GM21825 (cell line): ENCODE measurements around the gene ENDOV.

ENCODE experiments used
- ATAC-seq: cut with Tn5 transposase; IDR thresholded peaks from one replicate; pipeline ENCODE4 v1.9.1; 2021; ENCODE audit warnings: mild to moderate bottlenecking, moderate library complexity; ENCODE audit not compliant: unreplicated experiment

Gene ENDOV

GRCh38 chr17:80430446-80431245 is 15.7 kb downstream of the ENDOV start:
- no peak for ATAC-seq

DNA sequence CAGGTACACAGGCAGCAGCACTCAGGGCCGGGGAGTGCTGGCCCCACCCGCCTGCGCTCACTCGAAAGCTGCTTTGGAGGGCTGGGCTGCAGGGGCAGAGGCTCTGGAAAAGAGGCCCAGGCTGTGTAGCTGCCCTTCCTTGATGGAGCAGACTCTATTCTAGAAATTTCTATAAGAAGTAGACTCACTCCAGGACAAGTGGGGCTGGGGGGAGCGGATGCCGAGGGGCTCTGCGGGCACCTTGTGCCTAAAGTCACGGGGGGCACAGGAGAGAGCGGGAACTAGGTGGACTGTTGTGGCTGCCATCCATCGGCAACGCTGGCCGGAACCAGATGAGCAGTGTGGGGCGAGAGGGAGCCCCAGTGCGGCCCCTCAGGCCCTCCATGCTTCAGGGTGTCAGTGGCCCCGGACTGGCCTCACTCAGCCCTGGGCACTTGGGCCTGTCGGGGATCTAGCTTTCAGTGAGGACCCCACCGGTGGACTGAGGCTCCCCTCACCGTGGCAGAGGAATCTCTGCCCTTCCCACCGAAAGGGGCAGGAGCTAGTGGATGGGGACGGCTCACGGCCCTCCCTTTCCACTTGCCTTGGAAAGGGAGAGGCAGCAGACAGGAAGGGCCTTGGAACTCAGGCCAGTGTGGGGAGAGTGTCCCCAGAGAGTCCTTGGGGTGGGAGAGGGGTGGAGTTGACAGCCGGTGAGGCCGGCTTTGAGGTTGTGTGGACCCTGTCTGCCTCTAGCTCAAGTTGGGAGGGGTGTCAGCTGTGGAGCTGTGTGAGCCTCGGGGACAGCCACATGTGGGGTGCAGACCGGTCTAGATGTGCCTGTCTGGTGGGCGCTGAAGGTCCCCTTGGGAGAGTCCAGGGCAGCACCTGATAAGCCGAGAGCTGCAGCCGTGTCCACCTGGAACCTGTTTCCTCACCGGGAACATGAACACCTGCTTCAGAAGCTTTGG is 16.6 kb downstream of the ENDOV start:
- no peak for ATAC-seq

DNA sequence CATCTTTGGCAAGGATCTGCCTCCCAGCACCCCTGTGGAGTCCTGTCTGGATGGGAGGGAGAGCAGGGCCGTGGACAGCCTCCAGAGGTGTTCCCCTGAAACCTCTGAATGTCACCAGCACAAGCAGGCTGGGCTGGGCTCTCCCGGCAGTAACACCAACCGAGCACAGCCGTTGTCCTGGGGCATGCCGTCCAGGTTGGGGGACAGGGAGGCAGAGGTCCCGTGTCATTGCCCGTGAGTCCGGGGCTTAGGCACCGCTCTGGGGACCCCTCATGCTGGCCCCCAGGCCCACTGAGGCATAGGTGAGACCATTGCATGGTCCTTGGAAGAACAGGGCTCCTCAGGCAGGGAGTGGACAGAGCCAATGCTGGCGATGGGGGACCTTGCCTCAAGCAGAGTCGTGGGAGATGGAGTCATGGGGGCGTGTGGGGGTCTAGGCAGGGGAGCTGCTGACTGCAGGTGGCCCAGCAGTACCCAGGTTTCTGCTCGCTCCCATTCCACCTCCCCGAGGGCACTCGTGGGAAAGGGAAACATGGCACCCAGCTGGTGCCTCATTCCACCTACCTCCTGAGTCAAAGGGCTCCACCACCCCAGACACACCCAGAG is 17.5 kb downstream of the ENDOV start:
- ATAC-seq = no peak

- ATAC-seq = no peak
Observed at GRCh38 chr17:80432961-80433550, 18.1 kb downstream of the ENDOV start.

GRCh38 chr17:80433916-80434666 is 19.1 kb downstream of the ENDOV start:
- no peak for ATAC-seq

DNA sequence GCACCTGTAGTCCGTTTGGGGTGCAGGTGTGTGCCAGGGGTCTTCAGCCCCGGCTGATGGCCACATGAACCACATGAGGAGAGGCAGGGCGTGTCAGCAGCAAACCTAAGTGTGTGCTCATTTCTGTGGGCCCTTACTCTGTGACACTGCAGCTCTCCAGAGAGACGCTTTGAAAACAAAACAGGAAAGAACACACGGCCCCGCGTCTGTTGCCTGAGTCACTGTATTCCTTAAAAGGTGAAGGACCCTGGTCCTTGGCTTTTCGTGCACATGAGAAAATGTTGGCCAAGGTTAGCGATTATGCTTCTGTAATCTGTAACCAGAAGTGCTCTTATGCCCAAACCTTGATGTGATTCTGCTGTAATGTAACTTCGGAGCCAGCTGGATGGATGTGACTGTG is 22.6 kb downstream of the ENDOV start:
- no peak for ATAC-seq

DNA sequence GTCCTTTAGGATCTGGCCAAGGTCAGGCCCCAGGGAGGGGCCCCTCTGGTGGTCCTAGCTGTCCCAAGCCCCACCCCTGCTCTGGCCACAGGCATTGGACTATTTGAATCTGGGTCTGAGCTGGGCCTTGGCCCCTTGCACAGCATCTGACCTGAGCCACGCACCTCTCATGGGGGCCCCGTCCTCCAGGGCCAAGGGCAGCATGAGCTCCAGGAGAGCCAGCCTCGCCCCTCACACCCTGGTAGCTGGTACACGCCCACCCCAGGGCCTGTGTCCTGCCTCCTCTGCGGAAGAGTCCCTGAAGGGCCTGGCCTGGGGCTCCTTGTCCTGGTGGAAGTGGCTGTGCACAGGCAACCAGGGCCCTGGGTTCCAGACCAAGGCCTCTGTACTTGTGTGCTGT is 23.8 kb downstream of the ENDOV start:
- no peak for ATAC-seq

DNA sequence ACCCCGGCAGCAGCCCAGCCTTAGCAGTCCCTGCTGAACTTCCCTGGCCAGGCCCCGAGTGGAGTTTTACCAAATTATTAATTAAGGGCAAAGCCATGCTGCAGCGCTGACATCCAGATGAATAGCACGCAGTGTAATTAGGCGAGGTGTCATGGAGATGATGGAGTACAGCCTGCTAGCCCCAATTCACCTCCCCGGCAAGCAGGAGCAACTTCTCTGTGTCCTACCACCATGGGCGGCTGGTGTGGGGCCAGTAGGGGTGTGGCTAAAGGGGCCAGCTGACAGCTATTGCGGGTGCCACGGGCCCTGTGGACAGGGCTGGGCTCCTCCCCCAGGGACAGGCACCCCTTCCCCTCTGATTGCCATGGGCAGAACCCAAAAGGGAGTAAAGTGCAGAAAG is 24.5 kb downstream of the ENDOV start:
- no peak for ATAC-seq

GRCh38 chr17:80441133-80441578 is 26.2 kb downstream of the ENDOV start:
- no peak for ATAC-seq

- no peak for ATAC-seq
Observed at GRCh38 chr17:80441598-80442322, 26.8 kb downstream of the ENDOV start.

- no peak for ATAC-seq
Observed at GRCh38 chr17:80442323-80442659, 27.3 kb downstream of the ENDOV start.

DNA sequence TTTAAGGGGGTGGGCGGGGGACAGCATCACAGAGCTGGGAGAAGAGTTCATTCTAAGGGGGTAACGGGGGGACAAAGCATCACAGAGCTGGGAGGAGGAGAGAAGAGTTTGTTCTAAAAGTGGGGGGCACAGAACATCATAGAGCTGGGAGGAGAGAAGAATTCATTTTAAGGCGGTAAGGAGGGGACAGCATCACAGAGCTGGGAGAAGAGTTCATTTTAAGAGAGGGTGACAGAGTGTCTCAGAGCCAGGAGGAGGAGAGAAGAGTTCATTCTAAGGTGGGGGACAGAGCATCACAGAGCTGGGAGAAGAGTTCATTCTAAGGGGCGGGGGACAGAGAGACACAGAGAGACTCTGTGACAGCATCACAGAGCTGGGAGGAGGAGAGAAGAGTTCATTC is 27.8 kb downstream of the ENDOV start:
- no peak for ATAC-seq

GRCh38 chr17:80443498-80443897 is 28.5 kb downstream of the ENDOV start:
- ATAC-seq = no peak

DNA sequence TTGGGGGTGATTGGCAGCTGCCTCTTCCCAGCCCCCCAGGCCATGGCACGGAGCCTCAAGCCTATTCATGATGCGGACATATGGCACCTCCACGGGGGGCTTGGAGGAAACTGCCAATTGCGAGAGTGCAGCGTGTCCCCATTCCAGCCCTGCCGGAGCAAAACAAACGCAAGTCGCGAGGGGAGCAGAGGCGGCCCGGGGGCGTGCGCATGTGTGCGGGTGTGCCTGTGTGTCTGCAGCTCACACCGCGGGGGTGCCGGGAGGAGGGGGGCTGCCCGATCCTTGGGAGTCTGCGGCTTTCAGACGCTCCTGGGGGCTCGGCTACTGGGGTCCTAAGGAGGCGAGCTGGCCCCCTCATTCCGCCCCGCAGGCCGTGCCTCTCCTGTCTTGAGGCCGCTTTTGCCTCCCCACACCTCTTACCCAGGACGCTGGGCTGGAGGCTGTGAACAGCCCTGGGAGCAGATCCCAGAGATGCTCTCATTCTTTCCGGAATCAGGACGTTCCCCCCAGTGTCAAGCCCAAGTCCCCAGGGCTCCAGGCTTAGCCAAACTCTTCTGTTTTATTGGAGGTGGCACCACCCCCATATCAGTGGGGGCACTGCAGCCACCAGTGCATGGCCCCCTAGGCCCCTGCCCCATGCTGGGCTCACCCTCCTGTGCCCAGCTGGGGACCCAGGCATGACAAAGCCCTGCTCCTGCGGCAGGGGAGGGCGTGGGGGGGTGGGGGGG is 29.1 kb downstream of the ENDOV start:
- ATAC-seq = no peak

GRCh38 chr17:80444644-80444979 is 29.6 kb downstream of the ENDOV start:
- no peak for ATAC-seq

GRCh38 chr17:80445007-80445725 is 30.2 kb downstream of the ENDOV start:
- no peak for ATAC-seq

DNA sequence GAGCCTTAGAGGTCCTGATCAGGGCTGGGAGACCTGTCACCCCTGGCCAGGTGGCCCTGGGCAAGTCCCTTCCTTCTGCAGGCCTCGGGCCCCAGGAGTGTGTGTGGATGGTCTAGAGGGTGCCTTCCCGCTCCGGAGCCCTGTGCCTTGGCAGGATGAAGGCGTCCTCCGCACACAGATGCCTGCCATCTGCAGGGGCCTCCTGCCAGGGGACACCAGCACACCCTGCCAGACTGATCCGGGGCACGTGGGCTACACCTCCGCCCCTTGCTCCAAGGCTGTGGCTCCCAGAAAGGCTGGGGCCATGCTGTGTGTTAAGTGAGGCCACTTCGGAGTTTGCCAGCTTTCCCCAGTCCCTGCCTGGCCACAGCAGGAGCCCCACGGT is 30.8 kb downstream of the ENDOV start:
- no peak for ATAC-seq

GRCh38 chr17:80446645-80447405 is 31.9 kb downstream of the ENDOV start:
- no peak for ATAC-seq
